Astrocyte (in vitro differentiated cells and primary cell): ENCODE data around the gene CHPT1. TPM values are rescaled to one million over a fixed set of nuclear protein-coding genes. Genes with fewer than 3 reads are reported as not detected.

Experiments
- DNase-seq: peaks from one replicate; pipeline ENCODE4 v3.0.0-alpha.2; 2010; ENCODE audit warnings: low read depth
- FAIRE-seq: peaks from 2 replicates; lab custom pipeline; 2011; peaks lifted over from hg19 to GRCh38; lab: Jason Lieb, UNC
- H2AFZ ChIP-seq: 2 replicates; pipeline ENCODE4 v1.6.0; 2012; ENCODE audit warnings: low read depth, low read length, inconsistent platforms
- H3K27ac ChIP-seq: 2 replicates; pipeline ENCODE4 v1.5.1; 2011; ENCODE audit warnings: low read depth, low read length, inconsistent platforms
- H3K27me3 ChIP-seq: 2 replicates; pipeline ENCODE4 v1.6.0; 2011; ENCODE audit warnings: low read length, inconsistent platforms; ENCODE audit not compliant: insufficient read depth
- H3K36me3 ChIP-seq: 2 replicates; pipeline ENCODE4 v1.5.1; 2011; ENCODE audit warnings: low read length, inconsistent platforms; ENCODE audit not compliant: insufficient read depth
- H3K4me1 ChIP-seq: 2 replicates; pipeline ENCODE4 v1.5.1; 2011; ENCODE audit warnings: low read length, inconsistent platforms; ENCODE audit not compliant: insufficient read depth
- H3K4me2 ChIP-seq: 2 replicates; pipeline ENCODE4 v1.6.0; 2012; ENCODE audit warnings: low read length, inconsistent platforms
- H3K4me3 ChIP-seq: 2 replicates; pipeline ENCODE4 v1.5.1; 2011; ENCODE audit warnings: low read depth, mild to moderate bottlenecking, low read length, inconsistent platforms; ENCODE audit not compliant: insufficient read depth
- H3K79me2 ChIP-seq: 2 replicates; pipeline ENCODE4 v1.6.0; 2012; ENCODE audit warnings: mild to moderate bottlenecking, low read length, inconsistent platforms; ENCODE audit not compliant: insufficient read depth
- H3K9ac ChIP-seq: 2 replicates; pipeline ENCODE4 v1.6.0; 2012; ENCODE audit warnings: mild to moderate bottlenecking, low read length, inconsistent platforms
- H3K9me3 ChIP-seq: 2 replicates; pipeline ENCODE4 v1.5.1; 2012; ENCODE audit warnings: low read depth, mild to moderate bottlenecking, low read length, inconsistent platforms; ENCODE audit not compliant: insufficient read depth
- H4K20me1 ChIP-seq: 2 replicates; pipeline ENCODE4 v1.6.0; 2012; ENCODE audit warnings: low read length, inconsistent platforms; ENCODE audit not compliant: insufficient read depth
- H3K27ac Mint-ChIP-seq: one replicate; pipeline ENCODE4 v1.8.0; 2021; ENCODE audit warnings: mild to moderate bottlenecking, mixed read lengths; ENCODE audit not compliant: unreplicated experiment
- H3K27me3 Mint-ChIP-seq: one replicate; pipeline ENCODE4 v1.8.0; 2021; ENCODE audit warnings: low read depth, mixed read lengths; ENCODE audit not compliant: unreplicated experiment
- H3K36me3 Mint-ChIP-seq: one replicate; pipeline ENCODE4 v1.8.0; 2021; ENCODE audit warnings: low read depth, mixed read lengths; ENCODE audit not compliant: unreplicated experiment
- H3K4me1 Mint-ChIP-seq: one replicate; pipeline ENCODE4 v1.8.0; 2021; ENCODE audit warnings: low read depth, mixed read lengths; ENCODE audit not compliant: unreplicated experiment
- H3K4me3 Mint-ChIP-seq: one replicate; pipeline ENCODE4 v1.8.0; 2021; ENCODE audit warnings: mild to moderate bottlenecking, moderate library complexity, mixed read lengths; ENCODE audit not compliant: unreplicated experiment
- H3K9me3 Mint-ChIP-seq: one replicate; pipeline ENCODE4 v1.8.0; 2021; ENCODE audit warnings: mild to moderate bottlenecking, mixed read lengths; ENCODE audit not compliant: unreplicated experiment
- CTCF ChIP-seq: IDR thresholded peaks from 2 replicates; pipeline ENCODE4 v1.5.1; 2011; ENCODE audit warnings: low read depth, mild to moderate bottlenecking, inconsistent platforms, low read length, moderate library complexity; ENCODE audit not compliant: insufficient read depth
- EZH2 ChIP-seq: IDR thresholded peaks from 2 replicates; pipeline ENCODE4 v1.6.1; 2012; ENCODE audit warnings: mild to moderate bottlenecking, low read length, inconsistent platforms; ENCODE audit not compliant: insufficient read depth
- total RNA-seq: library from RNA; stranded (reverse); gene quantifications from 2 replicates; pipeline ENCODE4 v1.2.1, GENCODE V29; 2021

Gene CHPT1
- total RNA-seq, 1 donor from 2014 or later = 22.2 TPM

- Histone ChIP-seq H4K20me1 (peaks cover 8% of the 10 kb centered on the region), H3K79me2 (peaks cover 30% of the 10 kb centered on the region), H3K27me3 (no peaks in the 10 kb centered on the region), H3K4me1 (peaks cover 6% of the 10 kb centered on the region), H3K9ac (peak overlapping the region; percentile 89), H3K27ac (peak overlapping the region; percentile 39), H3K9me3 (no peaks in the 10 kb centered on the region), H3K4me2 (peak overlapping the region; percentile 98), H3K4me3 (peak overlapping the region; percentile 72), H3K36me3 (no peaks in the 10 kb centered on the region), H2AFZ (peak overlapping the region; percentile 94)
- peak overlapping the region; percentile 79 for H3K27ac Mint-ChIP-seq
- DNase-seq (peak; percentile 26), FAIRE-seq (no peak)
- H3K4me1 Mint-ChIP-seq = peaks cover 4% of the 10 kb centered on the region
- H3K9me3 Mint-ChIP-seq = no peaks in the 10 kb centered on the region
- no peaks in the 10 kb centered on the region for H3K36me3 Mint-ChIP-seq
- H3K4me3 Mint-ChIP-seq = peak overlapping the region; percentile 91
- H3K27me3 Mint-ChIP-seq = peaks cover 4% of the 10 kb centered on the region
- TF ChIP-seq CTCF = no peak
These were observed 725 bp downstream of the CHPT1 start for GRCh38 chr12:101697930-101698799.

- H3K27ac ChIP-seq = no peak overlapping the region
- peak overlapping the region; percentile 98 for H3K4me2 ChIP-seq
- H2AFZ ChIP-seq = no peak overlapping the region
- H3K4me1 ChIP-seq = peaks cover 6% of the 10 kb centered on the region
- H3K27me3 Mint-ChIP-seq = peaks cover 4% of the 10 kb centered on the region
- peaks cover 35% of the 10 kb centered on the region for H3K79me2 ChIP-seq
- H3K4me3 ChIP-seq = peak overlapping the region; percentile 72
- FAIRE-seq (no peak), DNase-seq (peak; percentile 13)
- H3K4me3 Mint-ChIP-seq = peak overlapping the region; percentile 91
- no peaks in the 10 kb centered on the region for H3K36me3 ChIP-seq
- H4K20me1 ChIP-seq = peaks cover 13% of the 10 kb centered on the region
- peaks cover 4% of the 10 kb centered on the region for H3K4me1 Mint-ChIP-seq
- peak; percentile 10 for TF ChIP-seq CTCF
- no peak for TF ChIP-seq EZH2
- H3K9ac ChIP-seq = peak overlapping the region; percentile 89
- H3K9me3 ChIP-seq = no peaks in the 10 kb centered on the region
- no peaks in the 10 kb centered on the region for H3K36me3 Mint-ChIP-seq
- H3K27me3 ChIP-seq = no peaks in the 10 kb centered on the region
- peak overlapping the region; percentile 79 for H3K27ac Mint-ChIP-seq
- no peaks in the 10 kb centered on the region for H3K9me3 Mint-ChIP-seq
These were observed 1.4 kb downstream of the CHPT1 start for GRCh38 chr12:101698800-101699347.
